ENCODE results near the gene NACC2.
A peak's percentile ranks its signal among the peaks of the same experiment; 100 is the strongest.

NACC2 gene

GRCh38 chr9:135982499-135983207, 112.4 kb downstream of the NACC2 start:
- no peak overlapping the region for H3K27ac ChIP-seq
- TF ChIP-seq CTCF (IDR thresholded peaks at IDR 0.05), result no peak
- TF ChIP-seq ZFX (IDR thresholded peaks at IDR 0.05; ENCODE audit: borderline replicate concordance), result no peak

- H3K27ac ChIP-seq, result peak overlapping the region; percentile 51
- 0 out of 2 replicates have a peak, but pooled peaks have one; percentile 11 for TF ChIP-seq CTCF (IDR thresholded peaks at IDR 0.05)
- TF ChIP-seq ZFX (IDR thresholded peaks at IDR 0.05; ENCODE audit: borderline replicate concordance), result no peak
These were observed 114.0 kb downstream of the NACC2 start for GRCh38 chr9:135980926-135981630.

- TF ChIP-seq CTCF (IDR thresholded peaks at IDR 0.05) (no peak), ZFX (IDR thresholded peaks at IDR 0.05; ENCODE audit: borderline replicate concordance) (no peak)
- no peak overlapping the region for H3K27ac ChIP-seq
These were observed 115.4 kb downstream of the NACC2 start for GRCh38 chr9:135979547-135980166.

- no peak for TF ChIP-seq CTCF (IDR thresholded peaks at IDR 0.05)
- no peak for TF ChIP-seq ZFX (IDR thresholded peaks at IDR 0.05; ENCODE audit: borderline replicate concordance)
- H3K27ac ChIP-seq, result 0 out of 2 replicates have a peak overlapping the region, but pooled peaks have one; percentile 1
These were observed 116.2 kb downstream of the NACC2 start for GRCh38 chr9:135978642-135979546.

GRCh38 chr9:135976944-135977343, 118.1 kb downstream of the NACC2 start:
- H3K27ac ChIP-seq, result no peak overlapping the region
- TF ChIP-seq ZFX (IDR thresholded peaks at IDR 0.05; ENCODE audit: borderline replicate concordance), result no peak
- no peak for TF ChIP-seq CTCF (IDR thresholded peaks at IDR 0.05)

- no peak overlapping the region for H3K27ac ChIP-seq
- no peak for TF ChIP-seq ZFX (IDR thresholded peaks at IDR 0.05; ENCODE audit: borderline replicate concordance)
- TF ChIP-seq CTCF (IDR thresholded peaks at IDR 0.05), result no peak
These were observed 118.6 kb downstream of the NACC2 start for GRCh38 chr9:135976531-135976930.

Measured in 22Rv1 (cell line).